ENCODE results near the gene TBCK.

Gene TBCK

DNA sequence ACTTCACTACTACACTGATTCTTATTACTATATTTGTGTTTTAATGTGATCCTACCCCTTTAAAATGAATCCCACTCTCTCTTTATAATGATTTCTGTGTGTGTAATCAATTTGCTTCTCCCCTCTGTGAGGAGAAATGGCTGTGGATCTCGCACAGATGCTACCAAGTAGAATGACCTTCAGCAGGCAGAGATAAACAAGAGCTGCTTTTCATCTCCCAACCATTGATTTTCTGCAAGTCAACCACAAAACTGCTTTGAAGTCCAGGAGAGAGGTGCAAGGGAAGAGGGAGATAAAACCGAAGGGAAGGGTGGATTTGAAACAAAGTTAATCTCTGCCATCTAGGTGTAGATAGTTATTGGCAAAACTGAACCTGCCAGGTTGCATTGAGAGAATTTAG lies 279.2 kb downstream of the TBCK start:
- in situ Hi-C loops (cut with HindIII; ENCODE audit: low pct_ligation_motif_present, low pct_unique_long_range_greater_than_20kb, low sequenced_read_pairs), result no loop called here
- no peak for DNase-seq

DNA sequence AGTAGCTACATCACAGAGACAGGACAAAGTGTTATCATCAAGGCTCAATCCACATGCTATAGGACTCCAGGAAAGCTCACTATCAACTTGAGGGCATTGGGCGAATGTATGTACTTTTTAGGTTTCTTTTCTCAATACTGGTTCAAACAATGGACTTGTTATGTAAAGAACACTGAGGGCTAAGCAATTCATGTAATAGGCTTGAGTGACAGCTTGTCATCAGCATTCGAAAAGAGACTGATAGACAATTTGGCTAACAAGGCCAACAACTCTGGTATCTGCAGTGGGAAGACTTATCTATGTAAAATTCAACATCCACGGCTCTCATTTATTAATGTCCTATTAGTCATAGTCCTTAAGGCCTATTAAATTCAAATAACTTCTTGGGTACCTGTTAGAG lies 279.7 kb downstream of the TBCK start:
- in situ Hi-C loops (cut with HindIII; ENCODE audit: low pct_ligation_motif_present, low pct_unique_long_range_greater_than_20kb, low sequenced_read_pairs), result no loop called here
- DNase-seq, result no peak

DNA sequence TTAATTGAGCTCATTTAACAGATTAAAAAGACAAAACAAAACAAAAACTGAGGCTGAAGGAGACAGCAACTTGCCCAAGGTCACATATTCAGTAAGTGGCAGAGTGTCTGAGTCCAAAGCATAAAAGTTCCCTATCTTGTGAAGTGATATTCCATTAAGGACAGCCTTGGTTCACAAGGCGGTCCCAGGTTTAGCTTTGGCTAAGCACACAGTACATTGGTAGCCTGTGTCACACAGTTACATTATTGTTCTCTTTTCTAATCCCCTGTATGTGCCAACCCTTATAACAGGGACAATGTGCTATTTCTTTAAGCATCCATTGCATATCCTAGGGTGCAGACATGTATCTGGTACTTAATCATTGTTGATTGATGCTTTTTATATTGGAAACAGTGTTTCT lies 280.8 kb downstream of the TBCK start:
- in situ Hi-C loops (cut with HindIII; ENCODE audit: low pct_ligation_motif_present, low pct_unique_long_range_greater_than_20kb, low sequenced_read_pairs), result no loop called here
- no peak for DNase-seq

DNA sequence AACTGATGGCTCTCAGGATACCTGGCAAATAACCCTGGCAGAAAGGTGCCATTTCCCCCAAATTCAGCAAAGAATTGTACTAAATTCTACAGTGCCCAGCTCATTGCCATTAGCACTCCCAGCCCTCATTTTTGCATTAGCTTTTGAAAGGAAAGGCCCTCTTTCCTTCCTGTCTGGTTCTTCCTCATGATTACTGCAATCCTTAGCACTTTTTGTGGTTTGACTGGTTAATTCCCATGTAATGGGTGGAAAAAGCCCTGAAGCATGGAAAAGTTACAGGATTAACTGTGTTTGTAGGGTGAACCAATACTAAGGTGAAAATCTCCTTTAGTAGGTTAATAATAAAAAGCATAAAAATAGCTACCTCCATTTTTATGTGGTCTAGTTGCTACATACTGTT lies 281.3 kb downstream of the TBCK start:
- in situ Hi-C loops (cut with HindIII; ENCODE audit: low pct_ligation_motif_present, low pct_unique_long_range_greater_than_20kb, low sequenced_read_pairs), result no loop called here
- no peak for DNase-seq

DNA sequence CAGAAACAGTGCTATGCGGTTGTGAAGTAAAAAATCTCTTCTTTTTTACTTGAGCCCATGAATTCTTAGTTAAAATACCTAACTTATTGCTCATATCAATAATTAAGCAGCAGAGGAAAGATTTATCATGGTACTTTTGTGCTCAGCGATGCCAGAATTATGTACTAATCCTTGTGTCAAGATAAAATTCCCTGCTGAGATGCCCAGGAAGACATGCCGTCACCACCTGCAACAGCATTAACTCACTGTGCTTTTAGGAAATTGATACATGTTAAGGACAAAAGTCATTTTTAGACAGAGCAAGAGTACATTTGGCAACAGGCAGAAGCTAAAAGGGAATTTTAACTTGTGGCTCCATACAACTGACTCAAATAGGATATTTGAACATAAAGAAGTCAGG lies 281.8 kb downstream of the TBCK start:
- in situ Hi-C loops (cut with HindIII; ENCODE audit: low pct_ligation_motif_present, low pct_unique_long_range_greater_than_20kb, low sequenced_read_pairs), result no loop called here
- DNase-seq, result no peak

DNA sequence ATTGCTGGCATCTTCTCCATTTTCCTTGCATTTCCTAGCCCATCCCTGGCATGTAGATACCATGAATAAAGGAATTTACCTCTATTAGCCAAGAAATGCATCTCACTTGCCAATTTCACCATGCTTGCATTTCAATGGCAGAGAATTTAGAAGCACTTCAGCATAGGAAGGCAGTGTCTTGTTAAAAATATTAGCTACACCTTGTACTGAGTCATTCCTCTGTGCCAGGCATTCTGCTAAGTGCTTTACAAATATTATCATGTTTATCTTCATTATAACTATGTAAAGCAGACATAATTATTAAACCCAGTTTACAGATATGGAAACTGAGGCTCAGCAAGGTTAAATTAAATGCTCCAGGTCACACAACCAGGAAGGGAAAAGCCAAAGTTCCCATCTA lies 282.5 kb downstream of the TBCK start:
- no peak for DNase-seq
- in situ Hi-C loops (cut with HindIII; ENCODE audit: low pct_ligation_motif_present, low pct_unique_long_range_greater_than_20kb, low sequenced_read_pairs), result no loop called here

DNA sequence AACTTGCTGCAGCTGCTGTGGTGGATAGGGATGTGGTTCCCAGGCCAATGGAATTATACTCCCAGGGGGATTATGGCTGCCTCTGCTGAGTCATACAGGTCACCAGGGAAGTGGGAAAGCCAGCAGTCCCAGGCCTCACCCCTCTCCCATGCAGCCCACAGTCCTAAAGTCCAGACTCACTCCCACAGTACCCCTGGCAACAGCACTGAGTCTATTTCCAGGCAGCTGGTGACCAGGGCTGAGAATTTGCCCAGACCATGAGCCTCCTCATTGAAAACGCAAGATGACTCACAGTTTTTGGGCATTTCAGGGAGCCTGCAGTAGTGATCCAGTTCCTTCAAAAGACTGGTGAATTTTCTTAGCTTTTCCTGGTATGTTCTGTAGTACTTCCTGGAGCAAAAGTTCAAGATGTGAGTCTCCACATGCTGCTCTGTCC lies 283.1 kb downstream of the TBCK start:
- in situ Hi-C loops (cut with HindIII; ENCODE audit: low pct_ligation_motif_present, low pct_unique_long_range_greater_than_20kb, low sequenced_read_pairs), result no loop called here
- DNase-seq, result no peak

DNA sequence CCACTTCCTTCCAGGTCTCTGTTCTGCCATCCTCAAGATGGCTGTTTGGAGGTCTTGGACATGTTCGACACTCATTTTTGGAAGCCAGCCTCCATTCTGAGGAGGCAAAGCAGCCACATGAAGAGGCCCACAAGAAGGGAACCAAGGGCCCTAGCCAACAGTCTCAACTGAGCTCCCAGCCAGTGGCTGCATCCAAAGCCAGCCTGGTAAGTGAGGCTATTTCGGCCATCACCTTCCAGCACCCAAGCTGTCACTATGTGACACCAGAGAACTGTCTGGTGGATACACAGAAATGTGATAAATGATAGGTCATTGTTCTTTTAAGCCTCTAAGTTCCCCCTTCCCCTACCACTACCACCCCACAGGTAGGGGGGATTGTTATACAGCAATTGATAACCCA lies 293.6 kb downstream of the TBCK start:
- in situ Hi-C loops (cut with HindIII; ENCODE audit: low pct_ligation_motif_present, low pct_unique_long_range_greater_than_20kb, low sequenced_read_pairs), result no loop called here
- no peak for DNase-seq

DNA sequence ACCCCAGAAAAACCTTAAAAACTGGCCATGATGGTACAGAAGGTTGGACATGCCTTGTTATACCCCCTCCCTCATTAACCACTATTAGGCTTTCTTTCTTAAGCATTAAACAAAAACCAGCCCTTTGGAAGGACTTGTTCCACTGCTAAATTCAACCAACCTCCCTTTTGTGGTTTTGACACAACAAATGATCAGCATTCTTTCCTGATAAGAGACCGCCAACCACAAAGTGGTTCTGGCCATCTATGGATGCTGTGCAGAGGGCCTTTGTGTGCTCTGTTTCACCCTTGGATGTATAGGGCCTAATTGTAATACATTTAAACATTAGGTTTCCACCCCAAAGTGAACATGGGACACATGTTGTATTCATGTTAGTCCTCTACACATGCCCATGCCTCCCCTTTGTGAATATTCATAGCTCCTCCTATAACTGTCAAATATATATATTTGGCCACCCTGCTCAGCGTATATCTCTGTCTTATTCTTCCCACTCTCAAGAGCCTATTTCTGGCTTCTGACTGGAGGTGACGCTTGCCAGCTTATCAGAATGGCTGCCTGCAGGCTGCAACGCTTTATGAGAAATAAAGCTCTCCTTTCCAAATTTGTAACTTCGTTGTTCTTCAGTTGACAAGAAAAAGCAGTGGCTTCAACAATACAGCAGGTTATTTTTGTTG lies 294.1 kb downstream of the TBCK start:
- no peak for DNase-seq
- in situ Hi-C loops (cut with HindIII; ENCODE audit: low pct_ligation_motif_present, low pct_unique_long_range_greater_than_20kb, low sequenced_read_pairs), result no loop called here

DNA sequence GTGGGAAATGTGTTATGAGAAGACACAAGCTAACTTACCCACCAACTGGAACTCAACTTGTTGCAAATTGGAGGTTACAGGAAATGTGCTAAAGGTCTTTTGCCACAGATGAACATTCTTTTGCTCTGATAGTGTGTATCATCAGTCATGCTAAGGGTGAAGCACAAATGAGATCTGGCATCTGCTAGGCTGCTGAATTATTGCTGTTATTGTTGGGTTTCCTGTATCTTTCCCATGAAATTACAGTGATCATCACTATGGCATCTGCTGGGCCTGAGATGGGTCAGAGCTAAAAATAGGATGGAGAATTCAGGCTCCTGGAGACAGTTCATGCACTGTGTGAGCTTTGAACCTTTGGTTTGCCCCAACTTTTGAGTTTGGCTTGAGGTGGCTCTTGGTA lies 296.2 kb downstream of the TBCK start:
- DNase-seq, result no peak
- in situ Hi-C loops (cut with HindIII; ENCODE audit: low pct_ligation_motif_present, low pct_unique_long_range_greater_than_20kb, low sequenced_read_pairs), result no loop called here

DNA sequence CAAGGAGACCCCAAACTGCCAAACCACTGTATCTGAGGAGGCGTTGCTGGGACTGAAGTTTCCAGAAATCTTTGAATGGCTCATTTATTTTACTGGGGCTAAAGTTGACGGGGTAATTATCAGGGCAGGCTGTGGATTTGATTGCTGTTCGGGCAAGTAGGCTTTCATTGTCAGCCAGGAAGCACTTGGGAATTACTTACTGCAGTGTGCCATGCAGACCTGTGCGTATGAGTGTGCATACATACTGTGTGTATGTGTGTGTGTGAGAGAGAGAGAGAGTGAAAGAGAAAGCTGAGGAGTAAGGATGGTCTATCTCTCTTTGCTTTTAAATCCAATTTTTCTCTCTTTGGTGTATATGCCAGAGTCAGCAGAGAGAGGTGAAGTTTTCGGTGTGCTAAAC lies 298.0 kb downstream of the TBCK start:
- in situ Hi-C loops (cut with HindIII; ENCODE audit: low pct_ligation_motif_present, low pct_unique_long_range_greater_than_20kb, low sequenced_read_pairs), result no loop called here
- no peak for DNase-seq

DNA sequence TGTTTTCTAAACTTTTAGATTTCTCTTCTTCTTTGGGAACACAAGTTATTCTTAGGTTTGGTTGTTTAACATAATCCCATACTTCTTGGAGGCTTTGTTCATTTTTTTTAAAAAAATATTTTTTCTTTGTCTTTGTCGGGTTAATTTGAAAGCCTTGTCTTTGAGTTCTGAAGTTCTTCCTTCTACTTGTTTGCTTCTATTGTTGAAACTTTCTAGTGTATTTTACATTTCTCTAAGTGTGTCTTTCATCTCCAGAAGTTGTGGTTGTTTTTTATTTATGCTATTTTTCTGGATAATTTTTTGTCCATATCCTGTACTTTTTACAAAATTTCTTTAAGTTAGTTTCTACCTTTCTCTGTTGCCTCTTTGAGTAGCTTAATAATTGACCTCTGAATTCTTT lies 304.6 kb downstream of the TBCK start:
- DNase-seq, result no peak
- in situ Hi-C loops (cut with HindIII; ENCODE audit: low pct_ligation_motif_present, low pct_unique_long_range_greater_than_20kb, low sequenced_read_pairs), result no loop called here

DNA sequence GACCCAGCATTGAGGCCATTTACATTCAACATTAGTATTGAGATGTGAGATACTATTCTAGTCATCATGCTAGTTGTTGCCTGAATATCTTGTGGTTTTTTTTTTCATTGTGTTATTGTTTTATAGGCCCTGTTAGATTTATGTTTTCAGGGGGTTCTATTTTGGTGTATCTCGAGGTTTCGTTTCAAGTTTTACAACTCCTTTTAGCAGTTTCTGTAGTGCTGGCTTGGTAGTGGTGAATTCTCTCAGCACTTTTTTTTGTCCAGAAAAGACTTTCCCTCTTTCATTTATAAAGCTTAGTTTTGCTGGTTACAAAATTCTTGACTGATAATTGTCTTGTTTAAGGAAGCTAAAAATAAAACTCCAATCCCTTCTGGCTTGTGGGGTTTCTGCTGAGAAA lies 305.2 kb downstream of the TBCK start:
- no peak for DNase-seq
- in situ Hi-C loops (cut with HindIII; ENCODE audit: low pct_ligation_motif_present, low pct_unique_long_range_greater_than_20kb, low sequenced_read_pairs), result no loop called here

DNA sequence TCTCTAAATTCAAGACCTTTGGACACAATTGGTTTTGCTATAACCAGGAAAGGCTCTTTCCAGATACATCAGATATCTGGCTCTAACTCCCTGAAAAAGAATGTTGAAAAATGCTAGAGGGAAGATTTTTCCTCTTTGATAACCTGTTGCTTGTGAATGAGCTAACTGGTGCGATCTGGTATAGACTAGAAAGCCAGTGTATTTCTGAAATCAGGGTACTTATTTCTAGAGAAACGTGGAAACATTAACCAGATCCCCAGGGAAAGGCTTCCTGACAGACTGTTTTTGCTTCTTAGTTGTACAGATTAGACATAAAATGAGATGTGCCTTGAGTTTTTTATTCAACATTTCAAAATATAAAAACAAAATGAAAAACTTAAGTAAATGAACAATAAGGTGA lies 313.0 kb downstream of the TBCK start:
- in situ Hi-C loops (cut with HindIII; ENCODE audit: low pct_ligation_motif_present, low pct_unique_long_range_greater_than_20kb, low sequenced_read_pairs), result no loop called here
- DNase-seq, result peak; percentile 38

DNA sequence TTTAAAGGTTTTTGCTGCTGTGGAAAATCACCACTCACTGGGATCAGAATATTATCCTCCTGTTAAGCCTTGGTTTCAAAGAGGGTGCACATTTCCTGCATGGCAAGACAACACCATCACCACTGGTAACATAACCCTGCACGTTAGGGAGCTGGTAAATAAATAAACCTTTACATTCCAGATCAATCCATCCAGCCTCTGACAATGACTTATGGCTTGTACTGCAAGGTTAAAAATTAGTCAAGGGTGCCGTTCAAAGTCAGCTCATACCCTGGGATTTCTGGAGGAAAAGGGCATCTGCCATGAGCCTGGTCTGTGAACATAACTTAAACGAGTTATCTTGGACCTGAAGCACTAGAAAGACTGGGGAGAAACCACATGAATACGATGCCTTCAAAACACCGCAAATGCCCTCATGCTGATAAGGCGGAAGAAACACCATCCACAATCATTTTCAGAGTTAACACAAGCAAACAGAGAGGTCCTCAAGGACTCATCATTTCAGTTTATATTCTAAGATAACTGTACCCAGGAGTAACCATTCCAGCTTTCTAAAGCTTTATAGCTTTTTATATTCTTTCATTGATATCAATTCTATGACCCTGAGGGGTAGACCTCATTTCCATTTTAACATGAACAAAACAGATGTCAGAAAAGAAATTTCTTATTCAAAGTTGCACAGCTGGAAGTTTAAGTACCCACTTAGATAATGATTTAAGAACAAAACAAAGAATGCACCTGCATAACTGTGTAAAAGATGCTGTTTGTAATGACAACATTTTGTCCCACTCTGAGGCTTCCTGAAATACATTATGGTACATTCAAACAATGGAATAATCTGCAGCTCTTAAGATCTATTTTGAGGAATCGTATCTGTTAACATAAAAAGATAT lies 317.6 kb downstream of the TBCK start:
- in situ Hi-C loops (cut with HindIII; ENCODE audit: low pct_ligation_motif_present, low pct_unique_long_range_greater_than_20kb, low sequenced_read_pairs), result no loop called here
- DNase-seq, result peak; percentile 87

DNA sequence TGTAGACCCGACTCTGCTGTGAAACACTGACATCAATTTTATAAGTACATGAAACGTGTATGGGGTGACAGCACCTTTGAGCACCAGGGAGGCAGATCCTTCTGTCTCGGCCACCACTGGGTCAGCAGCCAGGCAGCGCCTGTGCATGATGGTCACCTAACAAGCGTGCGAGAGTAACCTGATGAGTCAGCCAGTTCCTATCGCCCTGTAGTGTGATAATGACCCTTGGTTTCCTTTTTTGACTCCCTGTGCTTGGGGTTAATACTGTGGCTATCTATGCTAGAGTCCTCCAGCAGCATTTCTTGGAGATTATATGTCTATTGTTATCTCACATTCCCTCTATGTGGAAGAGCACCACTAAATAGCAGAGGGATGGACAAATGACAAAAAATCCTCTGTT lies 319.2 kb downstream of the TBCK start:
- in situ Hi-C loops (cut with HindIII; ENCODE audit: low pct_ligation_motif_present, low pct_unique_long_range_greater_than_20kb, low sequenced_read_pairs), result no loop called here

DNA sequence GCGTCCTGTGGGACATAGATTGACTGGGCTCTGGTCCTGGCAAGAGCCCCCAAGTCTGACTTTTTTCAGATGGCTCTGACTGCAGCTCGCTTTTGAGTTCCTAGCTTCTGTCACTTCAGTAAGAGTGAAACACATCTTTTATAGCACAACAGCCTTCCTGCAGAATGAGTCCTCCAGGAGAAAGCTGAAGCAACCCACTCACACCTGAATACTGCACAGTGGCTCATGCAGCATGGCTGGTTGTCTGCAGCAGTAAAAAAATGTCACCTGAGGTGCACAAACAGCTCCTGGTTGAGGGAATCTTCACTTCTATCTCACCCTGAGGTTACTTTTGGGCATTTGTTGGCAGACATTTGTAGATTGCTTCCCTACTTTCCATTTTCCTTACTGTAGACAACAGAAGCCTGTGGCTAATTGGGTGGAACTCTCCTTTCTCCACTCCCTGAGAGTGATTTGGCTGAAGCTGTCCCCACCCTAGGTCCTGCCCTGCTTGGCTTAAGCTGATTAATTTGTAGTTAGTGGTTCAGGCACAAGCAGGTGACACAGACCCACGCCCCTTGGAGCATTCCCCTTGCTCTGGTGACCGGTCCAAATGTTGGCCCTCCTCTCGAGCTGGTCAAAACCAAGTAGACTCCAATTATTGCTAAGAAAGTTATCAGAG lies 321.0 kb downstream of the TBCK start:
- in situ Hi-C loops (cut with HindIII; ENCODE audit: low pct_ligation_motif_present, low pct_unique_long_range_greater_than_20kb, low sequenced_read_pairs), result no loop called here
- DNase-seq, result no peak

More for the DNA sequence above, 319.2 kb downstream of the TBCK start:
- peak; percentile 72 for DNase-seq

DNA sequence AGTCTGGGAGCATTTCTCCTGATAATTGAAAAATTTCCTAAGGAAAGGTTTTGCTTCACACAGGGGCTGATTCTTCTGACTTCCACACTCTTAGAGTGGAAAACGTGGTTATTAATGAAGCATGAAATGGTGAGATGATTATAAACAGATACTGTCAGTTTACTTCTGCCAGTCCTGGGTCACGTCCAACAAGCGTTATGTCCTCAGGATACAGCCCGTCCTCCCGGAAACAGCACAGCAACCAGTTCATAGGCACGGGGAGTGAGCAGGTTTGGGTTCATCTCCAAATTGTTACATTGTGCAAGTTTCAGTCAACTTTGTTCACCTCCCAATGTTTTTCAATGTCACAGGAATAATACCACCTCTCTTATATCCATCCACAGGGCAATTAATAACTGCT lies 321.9 kb downstream of the TBCK start:
- in situ Hi-C loops (cut with HindIII; ENCODE audit: low pct_ligation_motif_present, low pct_unique_long_range_greater_than_20kb, low sequenced_read_pairs), result no loop called here

DNA sequence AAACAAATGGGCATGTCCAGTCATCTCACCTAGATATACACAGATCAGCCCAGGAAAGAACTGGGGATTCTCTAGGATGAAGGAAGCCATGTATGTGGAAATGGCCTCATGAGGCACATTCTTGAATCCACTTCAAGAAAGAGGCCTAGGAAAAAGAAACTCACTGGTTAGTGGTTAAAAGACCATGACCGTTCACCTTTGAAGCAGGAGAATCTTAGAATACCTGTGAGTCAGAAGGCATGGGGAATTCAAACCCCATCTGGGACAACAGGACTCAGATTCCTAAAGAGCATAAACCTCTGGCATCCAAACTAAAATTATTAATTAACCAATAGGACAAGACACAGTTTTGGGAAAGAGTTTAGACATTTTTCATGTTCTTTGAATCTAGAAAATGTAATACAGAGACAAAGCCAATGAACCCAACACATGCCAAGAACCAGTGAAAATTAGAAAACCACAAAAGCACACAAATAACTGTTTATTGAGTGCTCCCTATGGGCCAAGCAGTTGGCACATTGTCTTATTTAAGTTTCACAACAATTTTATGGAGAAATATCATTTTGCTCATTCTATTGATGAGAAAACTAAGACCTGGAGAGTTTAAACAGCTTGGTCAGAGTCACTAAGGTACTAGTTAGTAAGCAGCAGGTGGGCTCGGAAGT lies 323.2 kb downstream of the TBCK start:
- peak; percentile 92 for DNase-seq
- in situ Hi-C loops (cut with HindIII; ENCODE audit: low pct_ligation_motif_present, low pct_unique_long_range_greater_than_20kb, low sequenced_read_pairs), result no loop called here

More for the DNA sequence above, 321.9 kb downstream of the TBCK start:
- DNase-seq, result no peak

Measured in ACHN (cell line).